ENCODE results near the gene LRRK1. TPM values are rescaled to one million over a fixed set of nuclear protein-coding genes. Genes with fewer than 3 reads are reported as not detected.
A peak's percentile ranks its signal among the peaks of the same experiment; 100 is the strongest.

LRRK1 gene
- total RNA-seq, 1 donor = 5.5 TPM

DNA sequence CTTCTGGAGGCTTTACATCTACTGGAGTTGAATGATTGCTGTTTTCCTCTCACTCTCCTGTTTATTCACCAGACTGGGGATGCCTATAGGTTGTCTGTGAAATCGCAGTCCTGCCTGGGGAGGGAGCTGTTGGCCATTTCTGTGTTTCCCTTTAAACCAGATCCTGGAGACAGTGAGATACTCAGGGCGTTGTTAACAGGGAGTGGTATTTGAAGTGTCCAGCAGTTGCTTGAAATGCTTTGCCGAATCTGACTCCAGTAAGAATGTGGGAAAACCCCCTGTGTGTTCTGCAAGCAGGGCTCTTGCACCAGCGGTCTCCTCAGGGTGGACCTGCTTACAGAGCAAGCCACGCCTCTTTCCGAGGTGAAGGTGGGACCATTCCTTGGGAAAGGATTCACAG is 4.3 kb upstream of the LRRK1 start:
- Histone ChIP-seq H3K9me3 (ENCODE audit: low read depth, low read length) (no peaks in the 10 kb centered on the region), H3K4me1 (ENCODE audit: insufficient read depth, low read length) (peaks cover 20% of the 10 kb centered on the region), H3K4me3 (ENCODE audit: low read length) (no peak overlapping the region), H3K27me3 (ENCODE audit: insufficient read depth, low read length) (no peaks in the 10 kb centered on the region)

DNA sequence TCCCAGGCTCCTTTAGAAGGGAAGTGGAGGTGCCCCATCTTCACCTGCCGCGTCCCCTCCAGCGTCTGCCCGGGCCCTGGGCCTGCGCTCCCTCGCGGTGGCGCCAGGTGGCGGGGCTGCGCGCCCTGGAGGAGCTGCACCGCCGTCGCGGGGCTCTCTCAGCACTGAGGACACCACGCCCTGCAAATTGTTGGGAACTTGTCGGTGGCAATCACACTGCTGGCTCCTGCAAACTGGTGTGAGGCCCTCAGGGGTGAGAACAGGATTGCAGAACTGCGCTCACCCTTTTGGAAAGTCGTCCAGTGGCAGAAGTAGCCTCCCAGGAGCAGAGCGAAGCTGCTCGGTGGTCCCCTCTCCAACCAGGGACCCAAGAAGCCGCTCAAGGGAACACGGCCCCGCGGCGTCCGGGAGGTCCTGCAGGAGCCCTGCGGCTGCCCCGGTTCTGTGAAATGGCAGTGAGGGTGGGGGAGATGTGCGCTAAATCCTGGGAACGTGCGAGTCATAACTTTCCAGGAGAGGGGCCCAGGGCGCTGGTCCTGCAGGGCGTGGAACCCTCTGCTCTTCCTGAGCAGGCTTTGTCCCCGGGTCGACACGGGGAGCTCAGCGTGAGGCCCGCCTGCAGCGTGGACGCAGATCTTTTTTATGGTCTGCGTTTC is 995 bp upstream of the LRRK1 start:
- H3K4me3 ChIP-seq (ENCODE audit: low read length) = peak overlapping the region; percentile 70
- no peaks in the 10 kb centered on the region for H3K9me3 ChIP-seq (ENCODE audit: low read depth, low read length)
- peaks cover 53% of the 10 kb centered on the region for H3K4me1 ChIP-seq (ENCODE audit: insufficient read depth, low read length)
- peaks cover 6% of the 10 kb centered on the region for H3K27me3 ChIP-seq (ENCODE audit: insufficient read depth, low read length)

DNA sequence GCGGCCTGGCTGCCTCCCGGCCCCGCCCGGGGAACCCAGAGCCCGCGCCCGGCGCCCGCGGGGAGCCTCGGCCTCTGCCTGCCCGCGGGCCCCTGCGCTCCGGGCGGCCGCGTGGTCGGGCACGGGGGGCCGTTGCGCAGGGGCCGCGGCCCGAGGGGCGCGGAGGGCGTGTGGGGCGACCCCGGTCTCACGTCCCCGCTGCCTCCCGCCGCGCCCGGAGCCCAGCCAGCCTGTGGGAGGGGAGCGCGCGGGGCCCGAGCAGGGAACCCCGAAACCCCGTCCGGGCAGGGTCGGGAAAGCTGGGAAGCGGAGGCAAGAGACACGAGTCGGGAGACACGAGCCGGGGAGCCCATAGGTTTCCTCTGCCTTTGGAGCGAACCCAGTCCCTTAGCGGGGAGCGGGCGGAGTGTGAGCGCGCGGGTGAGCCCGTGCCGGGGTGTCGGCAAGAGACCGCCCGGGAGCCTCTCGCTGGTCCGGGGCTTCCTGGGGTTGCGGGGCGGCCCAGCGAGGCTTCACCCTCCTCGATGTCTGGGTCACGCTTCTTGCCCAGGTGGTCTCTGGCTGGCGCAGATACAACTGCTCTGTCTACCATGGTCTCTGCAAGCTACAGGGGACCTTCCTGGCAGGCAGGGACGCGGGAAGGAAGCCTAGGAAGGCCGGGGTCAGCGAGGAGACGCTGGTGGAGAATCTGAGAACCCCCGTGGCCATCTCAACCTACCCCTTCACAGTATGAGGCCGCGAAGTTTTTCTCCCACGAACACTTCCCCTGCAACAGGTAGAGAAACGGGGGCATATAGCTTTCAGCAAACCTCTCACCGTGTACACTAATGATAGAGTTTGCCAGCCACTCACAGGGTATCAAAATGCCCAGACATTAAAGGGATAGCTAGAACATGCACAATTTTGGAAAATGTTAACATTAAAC is 586 bp downstream of the LRRK1 start:
- peaks cover 6% of the 10 kb centered on the region for H3K27me3 ChIP-seq (ENCODE audit: insufficient read depth, low read length)
- H3K9me3 ChIP-seq (ENCODE audit: low read depth, low read length) = no peaks in the 10 kb centered on the region
- H3K4me3 ChIP-seq (ENCODE audit: low read length) = peak overlapping the region; percentile 53
- H3K4me1 ChIP-seq (ENCODE audit: insufficient read depth, low read length) = peaks cover 60% of the 10 kb centered on the region

DNA sequence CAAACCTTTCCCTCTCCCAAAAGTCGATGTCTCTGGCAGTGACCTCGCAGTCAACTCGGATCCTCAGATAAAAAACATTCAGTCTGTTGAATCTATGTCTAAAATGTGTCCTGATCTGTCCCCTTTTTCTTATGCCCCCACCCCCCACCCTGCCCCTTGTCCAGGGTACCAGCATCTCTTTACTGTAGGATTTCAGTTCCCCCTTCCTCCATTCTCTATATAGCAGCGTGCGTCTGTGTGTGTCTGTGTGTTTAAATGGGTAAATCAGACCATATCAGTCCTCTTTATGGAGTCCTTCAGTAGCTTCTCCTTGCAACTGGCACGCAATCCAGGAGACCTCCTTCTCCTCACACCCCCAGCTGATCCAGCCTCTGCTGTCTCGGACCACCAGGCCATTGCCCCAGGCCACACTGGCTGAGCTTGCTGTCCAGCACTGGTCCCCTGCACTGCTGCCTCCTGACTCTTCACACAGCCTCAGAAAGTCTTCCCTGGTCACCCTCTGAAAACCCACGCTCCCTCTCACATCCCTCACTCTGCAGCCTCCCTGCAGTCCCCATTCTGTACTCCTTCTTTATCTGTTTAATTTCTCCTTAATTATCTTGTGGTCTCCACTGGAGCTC is 1.5 kb downstream of the LRRK1 start:
- Histone ChIP-seq H3K27me3 (ENCODE audit: insufficient read depth, low read length) (peaks cover 6% of the 10 kb centered on the region), H3K9me3 (ENCODE audit: low read depth, low read length) (no peaks in the 10 kb centered on the region), H3K4me1 (ENCODE audit: insufficient read depth, low read length) (peaks cover 60% of the 10 kb centered on the region), H3K4me3 (ENCODE audit: low read length) (no peak overlapping the region)

DNA sequence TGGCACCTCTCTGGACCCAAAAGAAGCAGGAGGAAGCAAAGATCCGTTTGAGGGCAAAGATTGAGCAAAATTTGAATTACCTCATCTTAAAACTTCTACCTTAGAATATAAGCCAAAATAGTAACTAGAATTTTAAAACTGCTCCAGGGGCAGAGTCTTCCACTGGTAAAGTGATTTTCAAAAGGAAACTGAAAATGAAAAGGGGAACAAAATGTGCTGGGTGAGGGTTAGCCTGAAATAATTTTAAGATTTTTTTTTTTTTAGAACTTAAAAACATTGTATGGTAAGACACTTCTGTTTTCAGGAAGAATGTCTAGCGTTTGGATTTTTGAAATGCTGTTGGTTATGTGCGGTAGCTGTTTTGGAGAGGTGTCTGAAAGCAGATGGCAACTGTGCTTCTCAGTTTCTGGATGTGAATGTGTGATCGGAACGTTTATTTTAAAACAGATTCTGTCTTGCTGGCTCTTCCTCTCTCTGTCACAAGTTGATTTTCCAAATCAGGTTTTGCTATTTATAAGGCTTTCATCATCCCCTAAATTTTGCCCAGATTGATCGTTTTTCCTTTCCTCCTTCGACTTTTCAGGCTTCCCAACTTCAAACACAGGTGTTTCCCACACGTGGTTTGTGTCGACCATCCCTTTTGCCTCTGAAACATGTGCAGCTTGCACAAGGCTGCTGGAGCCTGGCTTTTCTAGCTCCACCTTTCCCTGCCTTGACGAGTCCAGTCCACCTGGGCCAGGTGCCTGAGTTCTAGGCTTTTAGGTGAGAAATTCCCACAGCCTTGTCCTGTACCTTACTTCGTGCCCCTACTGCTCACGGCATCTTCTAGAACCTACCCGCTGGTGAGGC is 3.3 kb downstream of the LRRK1 start:
- Histone ChIP-seq H3K4me3 (ENCODE audit: low read length) (no peak overlapping the region), H3K9me3 (ENCODE audit: low read depth, low read length) (no peaks in the 10 kb centered on the region), H3K4me1 (ENCODE audit: insufficient read depth, low read length) (peaks cover 64% of the 10 kb centered on the region), H3K27me3 (ENCODE audit: insufficient read depth, low read length) (peaks cover 6% of the 10 kb centered on the region)

DNA sequence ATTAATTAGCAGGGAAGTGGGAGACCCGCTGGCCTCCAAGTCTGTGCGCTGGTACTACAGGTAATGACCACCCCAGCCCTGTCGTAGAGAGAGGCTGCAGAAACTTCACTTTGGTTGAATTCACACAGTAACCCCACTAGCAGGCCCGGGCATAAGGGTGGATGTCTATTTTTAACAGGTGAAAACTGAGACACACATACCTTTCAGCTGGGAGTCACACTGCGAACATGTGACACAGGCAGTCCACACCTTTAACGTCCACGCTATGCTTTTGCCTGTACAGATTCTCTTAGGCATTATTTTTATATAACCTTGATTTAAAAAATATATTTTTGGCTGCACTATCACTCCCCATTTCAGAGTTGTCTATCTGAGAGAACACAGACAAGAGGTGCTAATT is 3.9 kb downstream of the LRRK1 start:
- H3K9me3 ChIP-seq (ENCODE audit: low read depth, low read length) = no peaks in the 10 kb centered on the region
- H3K4me3 ChIP-seq (ENCODE audit: low read length) = no peak overlapping the region
- H3K27me3 ChIP-seq (ENCODE audit: insufficient read depth, low read length) = peaks cover 6% of the 10 kb centered on the region
- H3K4me1 ChIP-seq (ENCODE audit: insufficient read depth, low read length) = peaks cover 59% of the 10 kb centered on the region

DNA sequence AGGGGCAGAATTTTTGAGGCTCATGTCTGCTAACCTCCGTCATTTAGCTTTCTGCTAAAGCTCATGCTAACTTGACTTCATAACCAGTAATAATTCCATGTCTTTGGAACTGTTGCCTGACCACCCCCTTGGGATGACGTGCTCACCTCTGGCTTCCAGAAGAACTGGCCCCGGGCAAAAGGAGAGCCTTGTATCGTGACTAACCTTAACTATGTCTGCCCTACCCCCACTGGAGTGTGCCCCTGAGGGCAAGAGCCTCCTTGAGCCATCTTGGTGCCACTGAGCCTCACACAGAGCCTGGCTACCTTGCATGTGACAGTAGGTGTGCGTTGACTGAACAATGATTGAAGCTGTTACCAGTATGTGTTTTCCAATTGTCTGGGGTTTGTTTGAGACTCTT is 4.7 kb downstream of the LRRK1 start:
- H3K4me1 ChIP-seq (ENCODE audit: insufficient read depth, low read length) = peaks cover 51% of the 10 kb centered on the region
- peaks cover 6% of the 10 kb centered on the region for H3K27me3 ChIP-seq (ENCODE audit: insufficient read depth, low read length)
- no peaks in the 10 kb centered on the region for H3K9me3 ChIP-seq (ENCODE audit: low read depth, low read length)
- H3K4me3 ChIP-seq (ENCODE audit: low read length) = no peak overlapping the region

DNA sequence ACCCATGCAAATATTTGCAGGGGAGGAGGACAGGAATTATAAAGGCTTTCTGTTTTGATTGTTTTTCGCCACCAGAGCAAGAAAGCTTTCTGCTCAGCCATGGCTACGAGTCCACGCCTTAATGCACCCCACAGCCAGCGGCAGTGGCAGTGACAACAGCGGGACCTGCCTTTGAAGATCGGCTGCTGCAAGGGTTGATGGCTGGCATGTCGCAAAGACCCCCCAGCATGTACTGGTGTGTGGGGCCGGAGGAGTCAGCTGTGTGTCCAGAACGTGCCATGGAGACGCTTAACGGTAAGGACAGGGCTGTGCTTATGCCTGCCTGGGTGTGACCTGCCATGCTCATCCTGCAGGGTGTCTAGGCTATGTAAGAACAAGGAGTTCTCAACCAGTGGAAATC is 5.3 kb downstream of the LRRK1 start:
- peaks cover 6% of the 10 kb centered on the region for H3K27me3 ChIP-seq (ENCODE audit: insufficient read depth, low read length)
- no peak overlapping the region for H3K4me3 ChIP-seq (ENCODE audit: low read length)
- no peaks in the 10 kb centered on the region for H3K9me3 ChIP-seq (ENCODE audit: low read depth, low read length)
- H3K4me1 ChIP-seq (ENCODE audit: insufficient read depth, low read length) = peaks cover 51% of the 10 kb centered on the region

DNA sequence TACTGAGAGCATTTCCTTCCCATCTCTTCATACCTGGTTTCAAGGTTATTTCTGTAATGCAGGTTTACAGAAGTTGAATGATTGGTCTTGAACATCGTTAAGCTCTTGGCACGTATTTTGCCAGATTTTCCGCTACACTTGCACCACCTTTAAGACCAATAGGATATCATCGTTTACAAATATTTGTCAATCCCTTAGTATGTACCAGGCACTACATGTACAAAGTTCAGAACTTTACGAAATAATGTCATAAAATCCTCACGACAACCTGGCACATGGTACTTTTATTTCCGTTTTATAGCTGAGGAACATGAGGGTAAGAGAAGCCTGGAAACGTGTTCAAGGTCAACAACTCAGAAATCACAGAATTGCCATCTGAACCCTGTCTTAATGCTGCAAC is 6.3 kb downstream of the LRRK1 start:
- peaks cover 6% of the 10 kb centered on the region for H3K27me3 ChIP-seq (ENCODE audit: insufficient read depth, low read length)
- H3K9me3 ChIP-seq (ENCODE audit: low read depth, low read length) = no peaks in the 10 kb centered on the region
- H3K4me1 ChIP-seq (ENCODE audit: insufficient read depth, low read length) = peaks cover 46% of the 10 kb centered on the region
- H3K4me3 ChIP-seq (ENCODE audit: low read length) = no peak overlapping the region

DNA sequence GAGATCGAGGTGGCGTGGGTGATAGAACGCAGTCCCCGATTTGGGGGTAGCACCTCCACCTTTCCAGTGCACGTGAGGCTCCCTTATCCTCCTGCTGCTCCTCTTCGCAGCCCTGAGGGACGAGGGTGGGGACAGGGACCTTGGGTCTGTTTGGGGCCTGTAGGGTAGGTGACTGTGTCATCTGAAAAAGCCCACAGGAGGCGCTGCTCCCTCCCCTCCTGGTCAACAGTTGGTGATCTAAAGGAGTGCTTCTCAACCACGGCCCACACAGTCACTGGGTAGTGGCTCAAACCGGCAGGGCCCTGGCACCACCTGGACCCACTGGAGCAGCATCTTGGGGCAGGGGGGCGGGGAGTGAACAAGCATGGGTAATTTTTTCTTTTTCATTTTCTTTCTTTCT is 7.1 kb downstream of the LRRK1 start:
- Histone ChIP-seq H3K4me1 (ENCODE audit: insufficient read depth, low read length) (peaks cover 39% of the 10 kb centered on the region), H3K27me3 (ENCODE audit: insufficient read depth, low read length) (peaks cover 2% of the 10 kb centered on the region), H3K4me3 (ENCODE audit: low read length) (no peak overlapping the region), H3K9me3 (ENCODE audit: low read depth, low read length) (no peaks in the 10 kb centered on the region)

DNA sequence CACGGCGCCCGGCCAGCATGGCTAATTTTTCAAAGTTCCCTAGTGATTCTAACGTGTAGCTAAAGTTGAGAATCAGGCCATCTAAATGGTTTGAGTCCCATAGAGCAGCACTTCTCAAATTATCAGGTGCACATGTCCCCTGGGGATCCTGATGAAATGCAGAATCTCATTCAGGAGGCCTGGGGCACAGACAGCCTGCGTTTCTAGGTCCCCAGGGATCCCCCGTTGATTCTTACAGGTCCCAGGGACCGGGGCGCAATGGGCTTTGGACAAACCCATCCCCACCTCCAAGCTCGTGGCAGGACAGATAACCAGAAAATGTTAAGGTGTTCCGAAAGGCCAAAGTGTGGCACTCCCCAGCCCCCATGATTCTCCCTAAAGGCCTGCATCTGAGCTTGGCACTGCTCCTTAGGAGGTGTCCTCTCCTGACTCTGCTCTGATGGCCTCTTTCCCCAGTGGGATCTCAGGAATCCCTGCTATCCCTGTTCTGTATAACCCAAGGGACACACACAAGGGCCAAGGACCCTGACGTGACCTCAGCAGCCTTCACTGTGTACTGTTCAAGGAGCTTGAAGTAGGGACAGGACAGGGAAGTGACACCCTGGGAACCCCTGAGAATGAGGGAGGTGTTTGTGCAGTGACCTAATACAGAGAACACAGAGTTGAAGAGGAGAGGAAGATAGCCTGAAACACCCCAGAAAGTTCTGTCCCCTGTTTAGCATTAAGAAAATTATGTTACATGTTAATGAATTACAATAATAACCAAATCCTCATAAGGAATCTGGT is 8.0 kb downstream of the LRRK1 start:
- Histone ChIP-seq H3K4me1 (ENCODE audit: insufficient read depth, low read length) (peaks cover 39% of the 10 kb centered on the region), H3K27me3 (ENCODE audit: insufficient read depth, low read length) (peaks cover 2% of the 10 kb centered on the region), H3K9me3 (ENCODE audit: low read depth, low read length) (no peaks in the 10 kb centered on the region), H3K4me3 (ENCODE audit: low read length) (no peak overlapping the region)

DNA sequence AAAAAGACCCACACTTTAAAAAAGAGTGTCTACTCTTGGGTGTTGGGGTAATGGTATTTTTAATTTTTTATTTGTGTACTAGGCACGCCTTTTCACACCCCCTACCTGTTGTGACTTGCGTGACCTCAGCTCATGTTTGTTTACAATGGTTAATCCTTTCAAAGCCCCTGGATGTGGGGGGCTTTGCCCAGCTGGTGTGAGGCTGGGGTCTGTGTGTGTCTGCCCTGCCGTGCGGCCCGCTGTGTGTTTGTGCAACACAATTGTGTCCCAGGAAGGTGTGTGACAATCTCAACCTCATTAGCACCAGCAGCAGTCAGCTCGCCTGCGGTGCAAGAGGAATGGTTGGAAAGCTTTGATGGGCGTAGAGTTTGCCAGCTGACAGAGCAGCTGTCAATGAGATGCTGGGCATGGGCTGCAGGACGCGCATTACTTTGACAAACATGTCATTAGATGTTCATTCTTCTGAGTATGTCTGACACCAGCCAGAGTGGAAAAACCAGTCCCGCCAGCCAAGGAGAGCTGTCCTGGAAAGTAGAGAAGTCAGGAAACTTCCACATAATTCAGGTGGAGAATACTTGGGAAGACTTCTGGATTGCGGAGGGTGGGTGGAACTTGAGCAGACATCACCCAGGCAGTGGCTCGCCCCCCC is 9.6 kb downstream of the LRRK1 start:
- Histone ChIP-seq H3K4me3 (ENCODE audit: low read length) (no peak overlapping the region), H3K4me1 (ENCODE audit: insufficient read depth, low read length) (peaks cover 35% of the 10 kb centered on the region), H3K9me3 (ENCODE audit: low read depth, low read length) (no peaks in the 10 kb centered on the region), H3K27me3 (ENCODE audit: insufficient read depth, low read length) (no peaks in the 10 kb centered on the region)

DNA sequence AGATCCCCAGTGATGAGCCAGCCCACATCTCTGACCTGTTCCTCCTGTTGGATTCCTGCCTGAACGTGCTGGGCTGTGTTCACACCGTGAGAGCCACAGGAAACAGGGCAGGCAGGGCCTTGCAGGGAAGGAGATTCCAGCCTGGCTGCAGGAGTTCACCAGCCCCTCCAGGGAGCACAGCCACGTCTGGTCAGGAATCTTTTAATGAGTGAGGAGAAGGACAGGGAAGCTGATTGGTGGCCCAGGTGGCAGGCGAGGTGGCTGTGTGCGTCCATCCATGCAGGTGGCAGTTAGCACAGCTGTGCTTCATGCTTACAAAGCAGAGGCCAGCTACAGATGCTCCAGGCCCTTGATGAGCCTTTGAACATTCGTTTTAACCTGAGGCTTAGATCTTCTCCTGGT is 10.5 kb downstream of the LRRK1 start:
- no peak overlapping the region for H3K4me3 ChIP-seq (ENCODE audit: low read length)
- H3K9me3 ChIP-seq (ENCODE audit: low read depth, low read length) = no peaks in the 10 kb centered on the region
- H3K27me3 ChIP-seq (ENCODE audit: insufficient read depth, low read length) = no peaks in the 10 kb centered on the region
- H3K4me1 ChIP-seq (ENCODE audit: insufficient read depth, low read length) = peaks cover 40% of the 10 kb centered on the region
